K562 (cell line): Measurements from ENCODE around the gene IL33. TPM values are rescaled to one million over a fixed set of nuclear protein-coding genes. Genes with fewer than 3 reads are reported as not detected.

Source experiments
- ATAC-seq: fragments of 200-7000 bp; cut with Tn5 transposase; 3 replicates; pipeline ENCODE4 v1.9.1; 2020; ENCODE audit warnings: moderate library complexity
- BruUV-seq: library from RNA; stranded (reverse); fragments of 400-500 nt; replicated peaks from 2 replicates; lab custom pipeline; 2021; lab: Mats Ljungman, UMichigan
- CTCF ChIA-PET: fragments of 300-600 bp; formaldehyde crosslinking; extraction: SDS; loops from one replicate; lab custom pipeline; 2021; ENCODE audit warnings: low intra/inter-chr PET ratio; lab: Yijun Ruan, JAX
- POLR2A ChIA-PET: fragments of 300-600, 350-650 bp; sonication (Branson Sonifier 250); formaldehyde crosslinking; extraction: SDS; loops from one replicate; lab custom pipeline; 2021; ENCODE audit warnings: antibody characterized with exemption, inconsistent platforms; lab: Yijun Ruan, JAX
- DNase-seq, 4 experiments: peaks; one replicate each; pipeline versions ENCODE4 v3.0.0 to v3.0.0-alpha.2; 2011 to 2018; ENCODE audit warnings: low spot score in 3 of 4, mixed read lengths in 3 of 4; ENCODE audit errors: extremely low read depth in 1 of 4
- FAIRE-seq: peaks from 2 replicates; lab custom pipeline; 2011; peaks lifted over from hg19 to GRCh38; lab: Jason Lieb, UNC
- H2AFZ ChIP-seq: 2 replicates; pipeline ENCODE4 v1.6.0; 2011; ENCODE audit warnings: low read depth, low read length, control low read depth, inconsistent platforms
- H3K27ac ChIP-seq: fragments of 200-600 bp; 3 replicates; pipeline ENCODE4 v1.8.0; 2011; ENCODE audit warnings: low read depth, mild to moderate bottlenecking, control low read depth, inconsistent platforms, low read length, moderate library complexity, mixed read lengths; ENCODE audit errors: extremely low read depth
- H3K27me3 ChIP-seq, 2 experiments: fragments of 300-600 bp in 1 of 2; 2 replicates in 1 of 2; 3 replicates in 1 of 2; pipeline versions ENCODE4 v1.6.0 to v1.8.0; 2011; ENCODE audit warnings: inconsistent platforms in 2 of 2, low read length in 2 of 2, mild to moderate bottlenecking in 1 of 2, mixed read lengths in 1 of 2, moderate library complexity in 1 of 2; ENCODE audit not compliant: control insufficient read depth in 2 of 2, insufficient read depth in 2 of 2
- H3K36me3 ChIP-seq: fragments of 300-600 bp; 3 replicates; pipeline ENCODE4 v1.8.0; 2011; ENCODE audit warnings: mild to moderate bottlenecking, low read length, inconsistent platforms; ENCODE audit not compliant: control insufficient read depth, insufficient read depth
- H3K4me1 ChIP-seq, 2 experiments: fragments of 200-600 bp in 1 of 2; replicated peaks in 1 of 2; 2 replicates in 1 of 2; 3 replicates in 1 of 2; pipeline versions ENCODE4 v1.5.1 to v1.8.0; 2011; ENCODE audit warnings: inconsistent platforms in 2 of 2, low read length in 2 of 2, mild to moderate bottlenecking in 1 of 2, mixed read lengths in 1 of 2, moderate library complexity in 1 of 2; ENCODE audit not compliant: control insufficient read depth in 2 of 2, insufficient read depth in 2 of 2
- H3K4me2 ChIP-seq: 2 replicates; pipeline ENCODE4 v1.6.1; 2011; ENCODE audit warnings: low read length, control low read depth, inconsistent platforms, mixed read lengths; ENCODE audit not compliant: insufficient read depth
- H3K4me3 ChIP-seq: fragments of 200-600 bp; sonication (generic), shearing (Covaris generic); 2 replicates; pipeline ENCODE4 v1.5.1; 2016; ENCODE audit warnings: control low read depth, inconsistent platforms
- H3K79me2 ChIP-seq: fragments of 200-600 bp; 3 replicates; pipeline ENCODE4 v1.8.0; 2011; ENCODE audit warnings: low read length, inconsistent platforms; ENCODE audit not compliant: control insufficient read depth, insufficient read depth
- H3K9ac ChIP-seq, 2 experiments: 2 replicates each; pipeline versions ENCODE4 v1.6.0 to v1.6.1; 2011; ENCODE audit warnings: low read depth in 2 of 2, low read length in 2 of 2, control low read depth in 1 of 2, inconsistent platforms in 1 of 2, mild to moderate bottlenecking in 1 of 2, mixed read lengths in 1 of 2; ENCODE audit not compliant: insufficient read depth in 1 of 2
- H3K9me1 ChIP-seq: one replicate; pipeline ENCODE4 v1.6.0; 2011; ENCODE audit warnings: inconsistent platforms, mild to moderate bottlenecking, low read length, moderate library complexity; ENCODE audit not compliant: control insufficient read depth, insufficient read depth
- H3K9me3 ChIP-seq: replicated peaks from 2 replicates; pipeline ENCODE4 v1.5.1; 2011; ENCODE audit warnings: low read depth, low read length, inconsistent platforms; ENCODE audit not compliant: control insufficient read depth, insufficient read depth
- H4K20me1 ChIP-seq: replicated peaks from 2 replicates; pipeline ENCODE4 v1.6.1; 2011; ENCODE audit warnings: low read length, inconsistent platforms, mixed read lengths; ENCODE audit not compliant: control insufficient read depth, insufficient read depth
- CTCF ChIP-seq, 3 experiments: IDR thresholded peaks in 2 of 3; conservative IDR thresholded peaks in 1 of 3; 2 replicates each; pipeline ENCODE4 v1.5.1; 2011 to 2012; ENCODE audit warnings: low read length in 3 of 3, mild to moderate bottlenecking in 3 of 3, control low read depth in 2 of 3, improper control_type of control experiment in 1 of 3, inconsistent platforms in 1 of 3, low read depth in 1 of 3, mixed read lengths in 1 of 3, moderate library complexity in 1 of 3; ENCODE audit not compliant: insufficient read depth in 2 of 3
- SREBF2 ChIP-seq: sonication (generic); formaldehyde crosslinking; IDR thresholded peaks from 2 replicates; pipeline ENCODE4 v1.4.0; 2020; ENCODE audit warnings: mild to moderate bottlenecking, missing genetic modification reagents
- ZNF384 ChIP-seq: IDR thresholded peaks from 2 replicates; pipeline ENCODE4 v1.6.1; 2012; ENCODE audit warnings: low read depth, low read length, improper control_type of control experiment
- whole genome bisulfite sequencing: fragments of 100-300 bp; shearing (Covaris generic); methylation state at CpG from one replicate; pipeline ENCODE4 v1.1.6; 2016; ENCODE audit warnings: low coverage, mixed read lengths; ENCODE audit not compliant: insufficient coverage; ENCODE audit errors: missing lambda C conversion rate; 5-methylcytosine and 5-hydroxymethylcytosine counted together
- in situ Hi-C: fragments of 300-500 bp; cut with MboI; formaldehyde crosslinking; loops from 4 replicates; pipeline ENCODE4 v1.15.0; 2018; ENCODE audit warnings: inconsistent platforms, mixed read lengths
- intact Hi-C: fragments of 100-400 bp; cut with micrococcal nuclease; formaldehyde crosslinking; loops from 2 replicates; pipeline ENCODE4 v1.14.2; 2022
- polyA plus RNA-seq, 8 experiments: library from polyadenylated mRNA; depleted of rRNA in 4 of 8; stranded (reverse) in 5 of 8; unstranded in 3 of 8; fragments of >200 nt; fragmentation: Nextera tagmentation in 2 of 8; fragmentation: Illumina TruSeq in 1 of 8; extraction: Ambion mirVana in 2 of 8; extraction: Trizol in 1 of 8; gene quantifications; 2 replicates each; pipeline versions ENCODE4 v1.2.1 to v1.2.3, GENCODE V29; 2011 to 2014; ENCODE audit warnings: inconsistent platforms in 1 of 8, missing spikeins in 1 of 8
- total RNA-seq, 7 experiments: library from RNA; depleted of rRNA in 6 of 7; stranded (reverse); fragments of >200 nt in 6 of 7; fragmentation: Illumina TruSeq in 2 of 7; extraction: Trizol in 2 of 7; gene quantifications; 2 replicates each; pipeline versions ENCODE4 v1.2.1 to v1.2.3, GENCODE V29; 2011 to 2021; ENCODE audit warnings: low replicate concordance in 1 of 7

Gene IL33
- total and polyA plus RNA-seq, 9 of the 15 experiments (the other 6 are each of a cell fraction or from before 2014, with no cell fraction given) = not detected

GRCh38 chr9:6197330-6197729, 18.3 kb upstream of the IL33 start:
- no TSS peak for BruUV-seq

More at GRCh38 chr9:6197330-6197729, 18.3 kb upstream of the IL33 start:
- H3K4me3 ChIP-seq = no peak overlapping the region
- no peak overlapping the region for H2AFZ ChIP-seq
- ChIA-PET POLR2A (interaction anchor here (0.6 to 1.4 kb wide), 2 partner anchors 8 to 9 kb away, joined by 3 to 5 read pairs; no protein-coding TSS in a partner anchor), CTCF (no interaction called here)
- H3K27me3 ChIP-seq = no peaks in the 10 kb centered on the region
- TF ChIP-seq ZNF384 = peak; percentile 66
- TF ChIP-seq CTCF (IDR thresholded peaks at IDR 0.05 in 2 of 3, conservative IDR thresholded peaks at IDR 0.05 in 1 of 3; ENCODE audit: insufficient read depth in 2 of 3, low read depth in 1 of 3, low read length in 3 of 3) = peak; percentile 11 to 37 (median 24); a peak in 2 of 6 replicates
- no peak for TF ChIP-seq SREBF2
- in situ Hi-C loops = no loop called here
- no peaks in the 10 kb centered on the region; the same call in 1 of the 2 replicates for H4K20me1 ChIP-seq
- FAIRE-seq (no peak), ATAC-seq (0 out of 3 replicates have a peak, but pooled peaks have one; percentile 39), DNase-seq (peak in 2 of 4 experiments; percentile 9 to 14)
- WGBS = 0% methylated on average over 3 of the region's 3 CpGs
- H3K9me3 ChIP-seq = no peaks in the 10 kb centered on the region
- H3K79me2 ChIP-seq = no peaks in the 10 kb centered on the region
- no peaks in the 10 kb centered on the region for H3K36me3 ChIP-seq
- intact Hi-C loops = loop anchor here (10.0 kb wide), 1 partner anchor 107 kb away; no protein-coding TSS in a partner anchor
- no peak overlapping the region for H3K9ac ChIP-seq
- no peak overlapping the region for H3K4me2 ChIP-seq
- no peaks in the 10 kb centered on the region for H3K4me1 ChIP-seq
- no peaks in the 10 kb centered on the region for H3K9me1 ChIP-seq
- no peak overlapping the region for H3K27ac ChIP-seq
